Left lung (tissue), 10 donors: ENCODE data around the gene RUFY3. TPM values are rescaled to one million over a fixed set of nuclear protein-coding genes. Genes with fewer than 3 reads are reported as not detected.
A peak's percentile ranks its signal among the peaks of the same experiment; 100 is the strongest.

ENCODE experiments used
- ATAC-seq: fragments of 200-7000 bp; cut with Tn5 transposase; one replicate; pipeline ENCODE4 v1.9.1; 2020; ENCODE audit warnings: moderate library complexity
- DNase-seq, 4 donors: peaks; one replicate each; pipeline ENCODE4 v3.0.0-alpha.2; 2013 to 2020
- H3K27ac ChIP-seq, 2 donors: fragments of 200-600 bp; sonication (generic) in 1 of 2; one replicate each; pipeline versions ENCODE4 v1.5.0 to v1.8.0; 2020 to 2021
- H3K27me3 ChIP-seq, 2 donors: fragments of 200-600 bp; sonication (generic) in 1 of 2; one replicate each; pipeline versions ENCODE4 v1.5.0 to v1.8.0; 2020 to 2021
- H3K36me3 ChIP-seq, 2 donors: fragments of 200-600 bp; sonication (generic) in 1 of 2; one replicate each; pipeline versions ENCODE4 v1.5.0 to v1.8.0; 2020 to 2021
- H3K4me1 ChIP-seq, 2 donors: fragments of 200-600 bp; one replicate each; pipeline ENCODE4 v1.8.0; 2021
- H3K4me3 ChIP-seq, 2 donors: fragments of 200-600 bp; sonication (generic) in 1 of 2; one replicate each; pipeline versions ENCODE4 v1.5.0 to v1.8.0; 2020 to 2021; ENCODE audit warnings: mild to moderate bottlenecking in 1 of 2
- H3K9me3 ChIP-seq, 2 donors: fragments of 200-600 bp; sonication (generic) in 1 of 2; one replicate each; pipeline versions ENCODE4 v1.5.0 to v1.8.0; 2020 to 2021
- intact Hi-C, 2 donors: fragments of 100-400 bp; cut with DNase I; formaldehyde crosslinking; loops; one replicate each; pipeline versions ENCODE4 v1.11.2 to v1.14.2; 2022
- polyA plus RNA-seq, 6 donors: library from polyadenylated mRNA; unstranded; fragments of 120-200 nt; gene quantifications; one replicate each; pipeline ENCODE4 v1.2.1, GENCODE V29; 2013; ENCODE audit not compliant: insufficient read length in 6 of 6
- total RNA-seq, 2 donors: library from RNA; stranded (reverse); fragmentation: NEBNext Ultra II Directional; extraction: Animal tissue kit (Norgen Biotek cat#: 25700); gene quantifications; one replicate each; pipeline ENCODE4 v1.2.1, GENCODE V29; 2021
- TF ChIP-seq, protein P1 (sequence below), 2 donors: fragments of 200-600 bp; sonication (generic) in 1 of 2; IDR thresholded peaks; one replicate each; pipeline versions ENCODE4 v1.5.0 to v1.8.0; 2021; ENCODE audit warnings: antibody characterized with exemption in 2 of 2
- donor health status: DM: no; HTN: yes; CAD: no.
- donor health status: DM: no; HTN: no; CAD: no.

The RUFY3 gene
- total and polyA plus RNA-seq, 8 donors: 59.9 to 158 (median 140) TPM

DNA sequence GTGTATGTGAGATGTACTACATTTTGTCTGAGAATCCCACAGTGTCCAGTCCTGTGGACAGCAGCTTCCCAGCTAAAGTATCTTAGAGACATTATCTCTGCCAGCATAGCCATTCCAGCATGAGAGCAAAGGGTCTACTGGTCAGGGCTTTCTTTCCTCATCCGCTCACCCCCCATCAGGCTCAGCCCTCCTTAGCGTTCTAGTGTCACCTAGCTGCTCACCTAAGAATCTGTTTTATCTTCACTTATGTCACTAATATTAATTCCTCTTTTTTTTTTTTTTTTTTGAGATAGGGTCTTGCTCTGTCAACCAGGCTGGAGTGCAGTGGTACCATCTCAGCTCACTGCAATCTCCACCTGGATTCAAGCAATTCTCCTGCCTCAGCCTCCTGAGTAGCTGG is 15.6 kb downstream of the RUFY3 start:
- no peak for DNase-seq
- intact Hi-C loops: no loop called here

DNA sequence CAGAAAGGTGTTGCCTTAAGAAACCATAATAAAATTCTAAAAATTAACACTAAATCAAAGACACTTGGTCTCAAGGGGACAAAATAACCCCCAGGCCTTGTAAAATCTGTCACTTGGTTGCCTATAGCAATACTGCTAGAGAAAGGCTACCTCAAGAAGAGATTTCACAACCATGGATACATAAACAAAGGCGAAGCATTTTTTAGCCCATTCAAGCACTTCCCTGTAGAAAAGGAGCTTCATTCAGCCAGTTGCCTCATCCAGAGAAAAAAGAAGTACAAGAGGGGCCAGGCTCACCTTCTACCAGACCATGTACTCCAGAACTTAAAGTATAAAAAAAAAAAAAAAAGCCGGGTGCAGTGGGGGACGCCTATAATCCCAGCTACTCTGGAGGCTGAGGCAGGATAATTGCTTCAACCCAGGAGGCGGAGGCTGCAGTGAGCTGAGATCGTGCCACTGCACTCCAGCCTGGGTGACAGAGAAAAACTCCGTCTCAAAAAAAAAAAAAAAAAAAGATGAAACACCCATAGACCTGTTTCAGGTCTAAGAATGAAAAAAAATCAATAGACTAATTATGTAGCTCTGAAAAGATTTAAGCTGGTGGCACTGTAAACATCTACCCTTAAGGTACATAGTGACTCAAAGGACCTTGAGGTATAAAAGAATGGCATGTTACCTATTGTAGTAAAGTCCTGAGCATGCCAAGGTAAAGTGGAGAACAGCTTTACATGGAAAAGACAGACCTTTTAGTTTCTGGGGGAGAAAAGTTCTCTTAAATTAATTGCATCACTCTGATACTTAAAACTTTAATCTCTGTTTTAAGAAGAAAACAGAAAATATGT is 18.0 kb downstream of the RUFY3 start:
- intact Hi-C loops: no loop called here
- peak overlapping the region; percentile 37 to 62 for H3K27ac ChIP-seq
- TF ChIP-seq, protein P1, sequence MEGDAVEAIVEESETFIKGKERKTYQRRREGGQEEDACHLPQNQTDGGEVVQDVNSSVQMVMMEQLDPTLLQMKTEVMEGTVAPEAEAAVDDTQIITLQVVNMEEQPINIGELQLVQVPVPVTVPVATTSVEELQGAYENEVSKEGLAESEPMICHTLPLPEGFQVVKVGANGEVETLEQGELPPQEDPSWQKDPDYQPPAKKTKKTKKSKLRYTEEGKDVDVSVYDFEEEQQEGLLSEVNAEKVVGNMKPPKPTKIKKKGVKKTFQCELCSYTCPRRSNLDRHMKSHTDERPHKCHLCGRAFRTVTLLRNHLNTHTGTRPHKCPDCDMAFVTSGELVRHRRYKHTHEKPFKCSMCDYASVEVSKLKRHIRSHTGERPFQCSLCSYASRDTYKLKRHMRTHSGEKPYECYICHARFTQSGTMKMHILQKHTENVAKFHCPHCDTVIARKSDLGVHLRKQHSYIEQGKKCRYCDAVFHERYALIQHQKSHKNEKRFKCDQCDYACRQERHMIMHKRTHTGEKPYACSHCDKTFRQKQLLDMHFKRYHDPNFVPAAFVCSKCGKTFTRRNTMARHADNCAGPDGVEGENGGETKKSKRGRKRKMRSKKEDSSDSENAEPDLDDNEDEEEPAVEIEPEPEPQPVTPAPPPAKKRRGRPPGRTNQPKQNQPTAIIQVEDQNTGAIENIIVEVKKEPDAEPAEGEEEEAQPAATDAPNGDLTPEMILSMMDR (IDR thresholded peaks at IDR 0.05): no peak
- H3K27me3 ChIP-seq: no peaks in the 10 kb centered on the region
- H3K4me1 ChIP-seq: peaks cover 19 to 66% of the 10 kb centered on the region in 2 donors
- no peak overlapping the region for H3K4me3 ChIP-seq
- peak; percentile 62 for ATAC-seq
- no peak for DNase-seq
- no peaks in the 10 kb centered on the region for H3K9me3 ChIP-seq
- no peaks in the 10 kb centered on the region for H3K36me3 ChIP-seq

More for the DNA sequence above, 15.6 kb downstream of the RUFY3 start:
- TF ChIP-seq, protein P1 (IDR thresholded peaks at IDR 0.05): no peak
- Histone ChIP-seq H3K4me1 (peaks cover 19 to 63% of the 10 kb centered on the region in 2 donors), H3K27me3 (no peaks in the 10 kb centered on the region), H3K27ac (no peak overlapping the region), H3K36me3 (no peaks in the 10 kb centered on the region), H3K9me3 (no peaks in the 10 kb centered on the region), H3K4me3 (no peak overlapping the region)
- no peak for ATAC-seq

DNA sequence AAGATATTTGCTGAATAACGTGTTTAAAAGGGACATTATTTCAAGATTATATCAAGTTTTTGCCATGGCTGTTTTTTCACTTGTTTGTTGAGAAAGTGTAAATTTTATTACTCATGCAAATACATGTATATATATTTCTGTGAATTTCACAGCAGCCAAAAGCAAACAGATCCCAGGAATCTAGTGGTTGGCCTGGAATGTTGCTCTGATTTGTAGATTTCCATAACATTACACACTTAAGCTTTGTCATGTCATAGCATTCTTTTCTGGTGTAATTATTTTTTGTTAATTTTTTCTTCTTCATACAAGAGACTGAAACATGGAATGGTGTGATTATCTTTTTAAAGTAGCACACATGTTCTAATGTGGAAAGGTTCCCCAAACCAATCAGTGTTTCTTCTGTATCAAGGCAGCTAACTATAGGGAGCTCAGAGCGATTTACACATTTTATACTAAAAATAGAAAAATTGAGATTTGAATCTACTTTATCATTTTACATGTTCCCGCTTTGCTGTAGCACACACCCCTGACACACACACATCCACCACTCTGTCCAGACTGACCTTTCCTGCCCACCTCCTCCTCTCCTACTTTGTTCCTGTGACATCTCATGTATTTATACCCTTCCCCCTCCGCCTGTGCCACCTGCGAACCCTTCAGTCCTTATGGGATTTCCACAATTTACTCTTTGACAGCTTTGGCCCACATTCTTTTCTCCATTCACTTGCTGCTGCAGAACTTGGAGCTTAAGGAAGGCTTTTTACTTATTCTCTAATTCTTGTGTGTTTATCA is 20.3 kb downstream of the RUFY3 start:
- no peaks in the 10 kb centered on the region for H3K9me3 ChIP-seq
- no peak for DNase-seq
- no peak overlapping the region for H3K4me3 ChIP-seq
- intact Hi-C loops: no loop called here
- no peaks in the 10 kb centered on the region for H3K27me3 ChIP-seq
- H3K27ac ChIP-seq: no peak overlapping the region
- ATAC-seq: no peak
- H3K36me3 ChIP-seq: no peaks in the 10 kb centered on the region
- TF ChIP-seq, protein P1 (IDR thresholded peaks at IDR 0.05): no peak
- peaks cover 3 to 43% of the 10 kb centered on the region in 2 donors for H3K4me1 ChIP-seq

DNA sequence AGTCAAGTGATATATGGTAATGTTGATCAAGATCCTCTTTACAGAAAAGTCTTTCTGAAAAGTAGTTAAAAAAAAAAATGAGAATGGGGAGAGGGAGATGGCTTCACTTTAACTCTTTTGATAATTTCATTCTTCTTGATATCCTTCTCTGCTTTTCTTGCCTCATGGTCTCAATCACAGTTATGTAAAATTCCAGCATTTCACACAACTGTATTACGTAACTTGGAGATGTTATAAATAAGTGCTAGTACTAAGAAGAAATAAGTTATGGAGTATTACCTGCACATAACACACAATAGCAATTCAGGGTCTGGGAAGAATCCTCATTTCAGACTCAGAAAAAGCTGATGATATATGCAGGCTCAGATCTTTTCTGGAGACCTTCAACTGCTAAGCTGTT is 22.0 kb downstream of the RUFY3 start:
- no peak for DNase-seq
- Histone ChIP-seq H3K4me1 (peaks cover 3 to 38% of the 10 kb centered on the region in 2 donors), H3K4me3 (no peak overlapping the region), H3K36me3 (no peaks in the 10 kb centered on the region), H3K9me3 (no peaks in the 10 kb centered on the region), H3K27ac (no peak overlapping the region), H3K27me3 (no peaks in the 10 kb centered on the region)
- intact Hi-C loops: no loop called here
- TF ChIP-seq, protein P1 (IDR thresholded peaks at IDR 0.05): no peak
- ATAC-seq: no peak
